Kidney epithelial cell (primary cell): Measurements from ENCODE around the gene GLB1L3. TPM values are rescaled to one million over a fixed set of nuclear protein-coding genes. Genes with fewer than 3 reads are reported as not detected.

ENCODE experiments used
- DNase-seq: peaks from one replicate; pipeline ENCODE4 v3.0.0-alpha.2; 2010; ENCODE audit warnings: low read depth
- H3K27me3 ChIP-seq: 2 replicates; pipeline ENCODE4 v1.6.0; 2011; ENCODE audit warnings: low read length; ENCODE audit not compliant: control insufficient read depth, insufficient read depth
- H3K36me3 ChIP-seq: 2 replicates; pipeline ENCODE4 v1.5.1; 2011; ENCODE audit warnings: low read length; ENCODE audit not compliant: control insufficient read depth, insufficient read depth
- H3K4me3 ChIP-seq: 2 replicates; pipeline ENCODE4 v1.5.1; 2011; ENCODE audit warnings: low read depth, mild to moderate bottlenecking, control low read depth, low read length
- CTCF ChIP-seq: IDR thresholded peaks from 2 replicates; pipeline ENCODE4 v1.5.1; 2011; ENCODE audit warnings: mild to moderate bottlenecking, moderate library complexity, low read length, control low read depth, inconsistent platforms; ENCODE audit not compliant: insufficient read depth, poor library complexity, severe bottlenecking
- total RNA-seq: library from RNA; depleted of rRNA; stranded (reverse); fragments of >200 nt; gene quantifications from 2 replicates; pipeline ENCODE4 v1.2.3, GENCODE V29; 2015

The GLB1L3 gene
- total RNA-seq, 1 donor from 2014 or later: 0.75 TPM

DNA sequence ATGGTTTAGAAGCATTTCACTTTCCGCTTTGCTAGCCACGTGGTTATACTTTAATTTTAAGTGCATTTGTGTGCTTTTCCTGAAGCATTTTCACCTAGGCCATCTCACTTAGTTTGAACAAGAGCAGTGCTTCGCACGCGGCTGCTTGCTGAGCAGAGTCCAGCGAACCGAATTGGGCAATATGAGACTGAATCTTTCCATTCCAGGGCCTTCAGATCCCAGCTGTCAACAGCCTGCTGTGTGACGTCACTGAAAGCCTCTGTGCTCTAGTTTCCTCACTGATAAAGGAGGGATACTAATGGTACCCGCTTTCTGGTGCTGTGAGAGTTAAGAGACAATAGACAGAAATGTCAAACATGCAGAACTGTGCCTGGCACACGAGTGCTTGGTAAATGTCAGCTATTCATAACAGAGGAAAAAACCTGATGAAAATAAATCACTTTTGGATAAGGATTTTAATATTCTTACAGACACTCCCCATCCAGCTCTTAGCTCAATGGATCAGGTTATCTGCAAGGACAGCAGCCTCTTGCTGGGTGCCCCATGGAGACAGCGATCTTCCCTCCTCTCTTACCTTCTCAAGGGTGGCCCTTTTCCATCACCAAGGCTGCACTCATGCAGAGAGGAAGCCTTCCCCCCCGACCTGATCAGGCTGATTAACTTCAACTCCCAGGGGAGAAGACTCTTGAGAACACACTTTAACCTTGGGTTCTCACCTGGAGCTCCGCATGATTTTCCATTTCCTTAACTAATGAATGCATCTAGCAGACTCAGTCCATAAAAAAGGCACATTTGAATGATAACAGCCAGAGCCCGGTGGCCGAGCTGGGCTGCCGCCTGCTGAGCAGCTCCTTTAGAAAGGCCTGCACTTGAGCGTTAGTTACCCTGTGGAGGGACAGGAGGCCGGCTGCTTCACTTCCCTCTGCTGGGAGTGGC lies 3.5 kb upstream of the GLB1L3 start:
- H3K27me3 ChIP-seq: peaks cover 50% of the 10 kb centered on the region
- no peak for TF ChIP-seq CTCF
- DNase-seq: no peak
- no peaks in the 10 kb centered on the region for H3K36me3 ChIP-seq
- H3K4me3 ChIP-seq: no peak overlapping the region

DNA sequence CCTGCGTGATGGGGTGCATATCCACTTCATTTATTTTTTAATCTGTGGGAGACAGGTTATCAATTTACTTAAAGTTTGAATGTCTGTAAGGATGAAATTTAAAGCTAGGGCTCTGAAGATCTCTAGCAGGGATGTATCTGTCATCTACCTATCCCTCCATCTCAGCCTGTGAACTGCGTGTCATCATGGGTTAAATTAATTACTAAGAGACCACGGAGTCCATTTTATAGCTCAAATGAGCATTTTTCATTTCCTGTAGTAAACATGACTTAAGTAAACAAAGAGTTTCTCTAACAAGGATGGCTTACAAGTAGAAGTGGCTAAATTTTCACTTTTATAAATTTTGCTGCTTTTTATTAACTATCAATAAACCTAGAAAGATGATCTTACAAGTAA lies 2.9 kb upstream of the GLB1L3 start:
- no peaks in the 10 kb centered on the region for H3K36me3 ChIP-seq
- peaks cover 57% of the 10 kb centered on the region for H3K27me3 ChIP-seq
- no peak for DNase-seq
- no peak overlapping the region for H3K4me3 ChIP-seq
- no peak for TF ChIP-seq CTCF

- Histone ChIP-seq H3K27me3 (peaks cover 57% of the 10 kb centered on the region), H3K36me3 (no peaks in the 10 kb centered on the region), H3K4me3 (no peak overlapping the region)
- TF ChIP-seq CTCF: no peak
- DNase-seq: no peak
Measured at GRCh38 chr11:134275188-134275533, 1.0 kb upstream of the GLB1L3 start.

- peaks cover 53% of the 10 kb centered on the region for H3K27me3 ChIP-seq
- no peak for TF ChIP-seq CTCF
- H3K36me3 ChIP-seq: no peaks in the 10 kb centered on the region
- DNase-seq: no peak
- peak overlapping the region; percentile 3 for H3K4me3 ChIP-seq
Measured at GRCh38 chr11:134276396-134277182, 410 bp downstream of the GLB1L3 start.

- TF ChIP-seq CTCF: no peak
- DNase-seq: no peak
- Histone ChIP-seq H3K27me3 (peaks cover 46% of the 10 kb centered on the region), H3K4me3 (no peak overlapping the region), H3K36me3 (no peaks in the 10 kb centered on the region)
Measured at GRCh38 chr11:134277183-134278001, 1.2 kb downstream of the GLB1L3 start.
